ENCODE measurements around the gene THSD8.
"Not testable (repeated sequence)": the region's sequence is repeated elsewhere in the genome, so short reads cannot be mapped to it uniquely, and the experiment has no call there.

GRCh38 chr19:12817810-12818209 lies 15.9 kb downstream of the THSD8 start:
- TF ChIP-seq POLR2A (IDR thresholded peaks at IDR 0.05): not testable (repeated sequence)
- TF ChIP-seq, protein P1, sequence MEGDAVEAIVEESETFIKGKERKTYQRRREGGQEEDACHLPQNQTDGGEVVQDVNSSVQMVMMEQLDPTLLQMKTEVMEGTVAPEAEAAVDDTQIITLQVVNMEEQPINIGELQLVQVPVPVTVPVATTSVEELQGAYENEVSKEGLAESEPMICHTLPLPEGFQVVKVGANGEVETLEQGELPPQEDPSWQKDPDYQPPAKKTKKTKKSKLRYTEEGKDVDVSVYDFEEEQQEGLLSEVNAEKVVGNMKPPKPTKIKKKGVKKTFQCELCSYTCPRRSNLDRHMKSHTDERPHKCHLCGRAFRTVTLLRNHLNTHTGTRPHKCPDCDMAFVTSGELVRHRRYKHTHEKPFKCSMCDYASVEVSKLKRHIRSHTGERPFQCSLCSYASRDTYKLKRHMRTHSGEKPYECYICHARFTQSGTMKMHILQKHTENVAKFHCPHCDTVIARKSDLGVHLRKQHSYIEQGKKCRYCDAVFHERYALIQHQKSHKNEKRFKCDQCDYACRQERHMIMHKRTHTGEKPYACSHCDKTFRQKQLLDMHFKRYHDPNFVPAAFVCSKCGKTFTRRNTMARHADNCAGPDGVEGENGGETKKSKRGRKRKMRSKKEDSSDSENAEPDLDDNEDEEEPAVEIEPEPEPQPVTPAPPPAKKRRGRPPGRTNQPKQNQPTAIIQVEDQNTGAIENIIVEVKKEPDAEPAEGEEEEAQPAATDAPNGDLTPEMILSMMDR (IDR thresholded peaks at IDR 0.05): not testable (repeated sequence)

All from thyroid gland (tissue), 4 donors.